K562 (cell line): ENCODE data around the gene TXNRD2. TPM values are rescaled to one million over a fixed set of nuclear protein-coding genes. Genes with fewer than 3 reads are reported as not detected.

ENCODE experiments used
- BRF1 ChIP-seq: IDR thresholded peaks from 3 replicates; pipeline ENCODE4 v1.6.1; 2011; ENCODE audit warnings: borderline replicate concordance, mild to moderate bottlenecking; ENCODE audit not compliant: insufficient read length; ENCODE audit errors: extremely low read depth
- CBFB ChIP-seq: sonication (generic); formaldehyde crosslinking; IDR thresholded peaks from 2 replicates; pipeline ENCODE4 v1.4.0; 2020; ENCODE audit warnings: mild to moderate bottlenecking, missing genetic modification reagents
- DIDO1 ChIP-seq: fragments of 450-650 bp; IDR thresholded peaks from 2 replicates; pipeline ENCODE4 v1.6.1; 2016; ENCODE audit warnings: low read depth, missing biosample characterization, missing genetic modification characterization
- HIVEP1 ChIP-seq: fragments of 250-450 bp; sonication (Bioruptor Pico); IDR thresholded peaks from 2 replicates; pipeline ENCODE4 v1.4.0; 2020; ENCODE audit warnings: mild to moderate bottlenecking
- JUN ChIP-seq, 2 experiments: sonication (generic) in 1 of 2; formaldehyde crosslinking in 1 of 2; IDR thresholded peaks; 2 replicates each; pipeline versions ENCODE4 v1.6.1 to v1.8.0; 2012 to 2022; ENCODE audit warnings: borderline replicate concordance in 2 of 2, mild to moderate bottlenecking in 2 of 2, improper control_type of control experiment in 1 of 2, low read depth in 1 of 2, low read length in 1 of 2, missing genetic modification reagents in 1 of 2
- JUND ChIP-seq, 2 experiments: IDR thresholded peaks; 2 replicates in 1 of 2; 3 replicates in 1 of 2; pipeline ENCODE4 v1.6.1; 2011; ENCODE audit warnings: borderline replicate concordance in 2 of 2, low read depth in 2 of 2, low read length in 2 of 2, improper control_type of control experiment in 1 of 2, missing biosample characterization in 1 of 2, missing genetic modification characterization in 1 of 2, missing genetic modification reagents in 1 of 2
- KDM2B ChIP-seq: fragments of 250-450 bp; sonication (Bioruptor Pico); IDR thresholded peaks from 2 replicates; pipeline ENCODE4 v1.8.0; 2021; ENCODE audit warnings: mild to moderate bottlenecking, moderate library complexity
- MBD1 ChIP-seq: fragments of 250-450 bp; sonication (Bioruptor Pico); IDR thresholded peaks from 2 replicates; pipeline ENCODE4 v1.8.0; 2022; ENCODE audit warnings: inconsistent platforms
- MLLT1 ChIP-seq, 2 experiments: fragments of 450-650 bp; IDR thresholded peaks; 2 replicates each; pipeline ENCODE4 v1.6.1; 2016
- NFYB ChIP-seq: IDR thresholded peaks from 2 replicates; pipeline ENCODE4 v1.6.1; 2011; ENCODE audit warnings: mild to moderate bottlenecking, moderate library complexity; ENCODE audit not compliant: insufficient read length; ENCODE audit errors: extremely low read depth
- TCF15 ChIP-seq: fragments of 250-450 bp; sonication (Bioruptor Pico); IDR thresholded peaks from 2 replicates; pipeline ENCODE4 v1.8.0; 2022; ENCODE audit warnings: moderate library complexity, mild to moderate bottlenecking, inconsistent platforms
- TFE3 ChIP-seq: fragments of 450-650 bp; formaldehyde crosslinking; IDR thresholded peaks from 2 replicates; pipeline ENCODE4 v1.4.0; 2020; ENCODE audit warnings: mild to moderate bottlenecking, mixed read lengths
- ZC3H8 ChIP-seq: fragments of 450-650 bp; IDR thresholded peaks from 2 replicates; pipeline ENCODE4 v1.6.1; 2017
- ZKSCAN8 ChIP-seq: fragments of 200-800 bp; sonication (Bioruptor generic); IDR thresholded peaks from 2 replicates; pipeline ENCODE4 v1.6.1; 2016; ENCODE audit warnings: missing genetic modification characterization, missing compliant biosample characterization
- ZNF354B ChIP-seq: fragments of 250-450 bp; sonication (Bioruptor Pico); IDR thresholded peaks from 2 replicates; pipeline ENCODE4 v1.4.0; 2020
- polyA plus RNA-seq, 8 experiments: library from polyadenylated mRNA; depleted of rRNA in 4 of 8; stranded (reverse) in 5 of 8; unstranded in 3 of 8; fragments of >200 nt; fragmentation: Nextera tagmentation in 2 of 8; fragmentation: Illumina TruSeq in 1 of 8; extraction: Ambion mirVana in 2 of 8; extraction: Trizol in 1 of 8; gene quantifications; 2 replicates each; pipeline versions ENCODE4 v1.2.1 to v1.2.3, GENCODE V29; 2011 to 2014; ENCODE audit warnings: inconsistent platforms in 1 of 8, missing spikeins in 1 of 8
- total RNA-seq, 7 experiments: library from RNA; depleted of rRNA in 6 of 7; stranded (reverse); fragments of >200 nt in 6 of 7; fragmentation: Illumina TruSeq in 2 of 7; extraction: Trizol in 2 of 7; gene quantifications; 2 replicates each; pipeline versions ENCODE4 v1.2.1 to v1.2.3, GENCODE V29; 2011 to 2021; ENCODE audit warnings: low replicate concordance in 1 of 7
- TF ChIP-seq, protein P1 (sequence below): fragments of 250-450 bp; sonication (Bioruptor Pico); IDR thresholded peaks from 2 replicates; pipeline ENCODE4 v1.4.0; 2020; ENCODE audit warnings: mild to moderate bottlenecking
- TF ChIP-seq, protein P2 (sequence below), 2 experiments: IDR thresholded peaks; 2 replicates each; pipeline ENCODE4 v1.6.1; 2011; ENCODE audit warnings: borderline replicate concordance in 1 of 2, control low read depth in 1 of 2, low read depth in 1 of 2, low read length in 1 of 2, mild to moderate bottlenecking in 1 of 2, mixed read lengths in 1 of 2, moderate library complexity in 1 of 2; ENCODE audit not compliant: insufficient read depth in 1 of 2, insufficient read length in 1 of 2, poor library complexity in 1 of 2, severe bottlenecking in 1 of 2; ENCODE audit errors: extremely low read depth in 1 of 2

TXNRD2 gene
- total and polyA plus RNA-seq, 9 of the 15 experiments (the other 6 are each of a cell fraction or from before 2014, with no cell fraction given): 3.3 to 80.2 (median 49.4) TPM

DNA sequence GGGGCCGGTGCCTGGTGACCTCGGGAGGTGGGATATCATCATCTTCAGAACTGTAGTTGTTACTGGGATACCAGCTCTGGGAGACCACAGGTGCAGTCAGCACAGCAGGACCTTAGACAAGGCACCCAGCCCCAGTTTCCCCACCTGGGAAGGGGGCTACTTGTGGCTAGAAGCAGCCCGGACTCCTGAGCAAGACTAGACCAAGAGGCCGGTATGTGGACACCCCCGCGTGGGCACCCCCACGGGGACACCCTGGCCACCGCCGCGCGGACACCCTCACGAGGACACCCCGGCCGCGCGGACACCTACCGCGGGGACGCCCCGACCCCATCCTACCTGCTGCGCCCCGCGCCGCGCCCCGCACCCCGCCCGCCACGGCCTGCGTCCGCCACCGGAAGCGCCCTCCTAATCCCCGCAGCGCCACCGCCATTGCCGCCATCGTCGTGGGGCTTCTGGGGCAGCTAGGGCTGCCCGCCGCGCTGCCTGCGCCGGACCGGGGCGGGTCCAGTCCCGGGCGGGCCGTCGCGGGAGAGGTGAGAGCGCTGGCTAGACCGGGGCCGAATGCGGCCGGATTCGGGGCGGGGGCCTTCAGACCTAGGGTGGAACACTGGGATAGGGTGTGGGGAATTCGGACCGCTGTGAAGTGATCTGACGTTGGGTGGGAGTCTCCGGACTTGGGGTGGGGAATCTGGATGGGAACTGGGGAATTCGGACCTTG is at the start of gene TXNRD2, which contains the start of gene COMT (continued):
- TF ChIP-seq TFE3 (CRISPR knock-in tag) (peak; percentile 22), TCF15 (CRISPR knock-in tag) (no peak), NFYB (no peak), MBD1 (CRISPR knock-in tag) (no peak), MLLT1 (IDR thresholded peaks at IDR 0.05) (no peak), CBFB (CRISPR knock-in tag) (no peak), DIDO1 (tag) (0 out of 2 replicates have a peak, but pooled peaks have one; percentile 7), JUN (IDR thresholded peaks at IDR 0.05; ENCODE audit: borderline replicate concordance, low read depth, low read length) (no peak; the same call in 1 of the 2 replicates), JUN (CRISPR knock-in tag; IDR thresholded peaks at IDR 0.05; ENCODE audit: borderline replicate concordance) (no peak), ZC3H8 (no peak), JUND (IDR thresholded peaks at IDR 0.05; ENCODE audit: borderline replicate concordance, low read depth, low read length) (peak; percentile 70), JUND (tag; IDR thresholded peaks at IDR 0.05; ENCODE audit: borderline replicate concordance, low read depth, low read length) (no peak), HIVEP1 (CRISPR knock-in tag) (peak; percentile 78), ZNF354B (CRISPR knock-in tag) (0 out of 2 replicates have a peak, but pooled peaks have one; percentile 9), BRF1 (no peak), KDM2B (CRISPR knock-in tag) (peak; percentile 83; the same call in 1 of the 2 replicates), ZKSCAN8 (CRISPR knock-in tag) (no peak)
- TF ChIP-seq, protein P1, sequence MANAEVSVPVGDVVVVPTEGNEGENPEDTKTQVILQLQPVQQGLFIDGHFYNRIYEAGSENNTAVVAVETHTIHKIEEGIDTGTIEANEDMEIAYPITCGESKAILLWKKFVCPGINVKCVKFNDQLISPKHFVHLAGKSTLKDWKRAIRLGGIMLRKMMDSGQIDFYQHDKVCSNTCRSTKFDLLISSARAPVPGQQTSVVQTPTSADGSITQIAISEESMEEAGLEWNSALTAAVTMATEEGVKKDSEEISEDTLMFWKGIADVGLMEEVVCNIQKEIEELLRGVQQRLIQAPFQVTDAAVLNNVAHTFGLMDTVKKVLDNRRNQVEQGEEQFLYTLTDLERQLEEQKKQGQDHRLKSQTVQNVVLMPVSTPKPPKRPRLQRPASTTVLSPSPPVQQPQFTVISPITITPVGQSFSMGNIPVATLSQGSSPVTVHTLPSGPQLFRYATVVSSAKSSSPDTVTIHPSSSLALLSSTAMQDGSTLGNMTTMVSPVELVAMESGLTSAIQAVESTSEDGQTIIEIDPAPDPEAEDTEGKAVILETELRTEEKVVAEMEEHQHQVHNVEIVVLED (CRISPR knock-in tag): peak; percentile 71
- TF ChIP-seq, protein P2, sequence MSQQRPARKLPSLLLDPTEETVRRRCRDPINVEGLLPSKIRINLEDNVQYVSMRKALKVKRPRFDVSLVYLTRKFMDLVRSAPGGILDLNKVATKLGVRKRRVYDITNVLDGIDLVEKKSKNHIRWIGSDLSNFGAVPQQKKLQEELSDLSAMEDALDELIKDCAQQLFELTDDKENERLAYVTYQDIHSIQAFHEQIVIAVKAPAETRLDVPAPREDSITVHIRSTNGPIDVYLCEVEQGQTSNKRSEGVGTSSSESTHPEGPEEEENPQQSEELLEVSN (IDR thresholded peaks at IDR 0.05; ENCODE audit: borderline replicate concordance in 1 of 2, extremely low read depth in 1 of 2, insufficient read depth in 1 of 2, insufficient read length in 1 of 2, low read depth in 1 of 2, low read length in 1 of 2, poor library complexity in 1 of 2, severe bottlenecking in 1 of 2): peak; percentile 83 to 96
